Measurements from ENCODE around the gene MROH2A.

The MROH2A gene

GRCh38 chr2:233816334-233816733, 38.2 kb downstream of the MROH2A start:
- no peak overlapping the region for H3K27ac ChIP-seq
- no peak overlapping the region for H3K9ac ChIP-seq
- TF ChIP-seq CTCF (IDR thresholded peaks at IDR 0.05): no peak
- H3K36me3 ChIP-seq (ENCODE audit: control insufficient read depth, insufficient read depth, low read length): no peaks in the 10 kb centered on the region
- no peaks in the 10 kb centered on the region for H3K27me3 ChIP-seq (ENCODE audit: control insufficient read depth, insufficient read depth, low read length)
- H3K79me2 ChIP-seq: no peaks in the 10 kb centered on the region
- H2AFZ ChIP-seq: no peak overlapping the region
- H3K9me3 ChIP-seq (ENCODE audit: control insufficient read depth, low read length): no peaks in the 10 kb centered on the region
- H3K4me3 ChIP-seq (ENCODE audit: low read depth, low read length): no peak overlapping the region
- H3K4me1 ChIP-seq: no peaks in the 10 kb centered on the region
- no peak overlapping the region for H3K4me2 ChIP-seq (ENCODE audit: low read length)

GRCh38 chr2:233816771-233817170, 38.6 kb downstream of the MROH2A start:
- no peaks in the 10 kb centered on the region for H3K36me3 ChIP-seq (ENCODE audit: control insufficient read depth, insufficient read depth, low read length)
- no peak overlapping the region for H2AFZ ChIP-seq
- H3K79me2 ChIP-seq: no peaks in the 10 kb centered on the region
- no peaks in the 10 kb centered on the region for H3K27me3 ChIP-seq (ENCODE audit: control insufficient read depth, insufficient read depth, low read length)
- no peaks in the 10 kb centered on the region for H3K4me1 ChIP-seq
- H3K9ac ChIP-seq: no peak overlapping the region
- H3K27ac ChIP-seq: no peak overlapping the region
- no peak overlapping the region for H3K4me3 ChIP-seq (ENCODE audit: low read depth, low read length)
- H3K9me3 ChIP-seq (ENCODE audit: control insufficient read depth, low read length): no peaks in the 10 kb centered on the region
- TF ChIP-seq CTCF (IDR thresholded peaks at IDR 0.05): no peak
- H3K4me2 ChIP-seq (ENCODE audit: low read length): no peak overlapping the region

GRCh38 chr2:233817361-233817911, 39.3 kb downstream of the MROH2A start:
- no peak overlapping the region for H3K4me2 ChIP-seq (ENCODE audit: low read length)
- no peak overlapping the region for H3K27ac ChIP-seq
- H3K27me3 ChIP-seq (ENCODE audit: control insufficient read depth, insufficient read depth, low read length): no peaks in the 10 kb centered on the region
- TF ChIP-seq CTCF (IDR thresholded peaks at IDR 0.05): no peak
- no peaks in the 10 kb centered on the region for H3K4me1 ChIP-seq
- H3K4me3 ChIP-seq (ENCODE audit: low read depth, low read length): no peak overlapping the region
- H3K9ac ChIP-seq: no peak overlapping the region
- H3K79me2 ChIP-seq: no peaks in the 10 kb centered on the region
- no peaks in the 10 kb centered on the region for H3K36me3 ChIP-seq (ENCODE audit: control insufficient read depth, insufficient read depth, low read length)
- H2AFZ ChIP-seq: no peak overlapping the region
- no peaks in the 10 kb centered on the region for H3K9me3 ChIP-seq (ENCODE audit: control insufficient read depth, low read length)

GRCh38 chr2:233817995-233818638, 40.0 kb downstream of the MROH2A start:
- no peak for TF ChIP-seq CTCF (IDR thresholded peaks at IDR 0.05)
- Histone ChIP-seq H3K4me2 (ENCODE audit: low read length) (no peak overlapping the region), H2AFZ (no peak overlapping the region), H3K4me3 (ENCODE audit: low read depth, low read length) (no peak overlapping the region), H3K27ac (no peak overlapping the region), H3K9ac (no peak overlapping the region), H3K27me3 (ENCODE audit: control insufficient read depth, insufficient read depth, low read length) (no peaks in the 10 kb centered on the region), H3K9me3 (ENCODE audit: control insufficient read depth, low read length) (no peaks in the 10 kb centered on the region), H3K36me3 (ENCODE audit: control insufficient read depth, insufficient read depth, low read length) (no peaks in the 10 kb centered on the region), H3K79me2 (no peaks in the 10 kb centered on the region), H3K4me1 (no peaks in the 10 kb centered on the region)
